ENCODE data around the gene TRIM71.
"Not testable (repeated sequence)": the region's sequence is repeated elsewhere in the genome, so short reads cannot be mapped to it uniquely, and the experiment has no call there.

TRIM71 gene

GRCh38 chr3:32781211-32781968 lies 36.4 kb upstream of the TRIM71 start:
- Histone ChIP-seq H3K27me3 (ENCODE audit: control insufficient read depth in 1 of 2, insufficient read depth in 1 of 2, low read length in 2 of 2) (peaks cover 0 to 11% of the 10 kb centered on the region in 2 experiments), H2AK5ac (ENCODE audit: low read length, severe bottlenecking) (no peak overlapping the region), H3K18ac (ENCODE audit: low read depth in 1 of 2, low read length in 2 of 2) (no peak overlapping the region), H4K91ac (ENCODE audit: low read length) (no peak overlapping the region), H3K79me1 (replicated peaks; ENCODE audit: low read length, poor library complexity, severe bottlenecking) (no peaks in the 10 kb centered on the region), H3K14ac (ENCODE audit: low read length in 2 of 2) (no peak overlapping the region), H3K4me2 (ENCODE audit: low read length, poor library complexity, severe bottlenecking) (peak overlapping the region; percentile 100), H3K4me1 (ENCODE audit: control insufficient read depth, insufficient read depth, low read depth, low read length) (peaks cover 4% of the 10 kb centered on the region), H3K23ac (ENCODE audit: low read length in 2 of 2) (peak overlapping the region in 1 of 2 experiments; percentile 59), H3K9me3 (ENCODE audit: control insufficient read depth, low read length) (no peaks in the 10 kb centered on the region), H3K27ac (ENCODE audit: low read length, poor library complexity, severe bottlenecking) (no peak overlapping the region), H4K8ac (ENCODE audit: low read length) (no peak overlapping the region), H2AFZ (ENCODE audit: low read depth, low read length) (peak overlapping the region; percentile 91), H3K36me3 (ENCODE audit: control insufficient read depth in 1 of 2, insufficient read depth in 2 of 2, low read depth in 1 of 2, low read length in 2 of 2) (no peaks in the 10 kb centered on the region), H2BK15ac (ENCODE audit: low read depth, poor library complexity, severe bottlenecking) (no peak overlapping the region), H2BK120ac (ENCODE audit: low read depth, low read length) (no peak overlapping the region), H3K9ac (ENCODE audit: low read length) (peak overlapping the region; percentile 74), H3K4ac (ENCODE audit: low read depth in 1 of 2, low read length in 2 of 2) (peak overlapping the region in 1 of 2 experiments; percentile 26), H3K4me3 (ENCODE audit: insufficient read depth in 1 of 2, low read depth in 1 of 2, low read length in 2 of 2) (peak overlapping the region; percentile 56 to 88), H2BK12ac (ENCODE audit: low read length in 2 of 2) (no peak overlapping the region), H2BK5ac (ENCODE audit: low read depth, low read length, poor library complexity, severe bottlenecking) (no peak overlapping the region)
- WGBS, result 0% methylated on average over 48 of the region's 59 CpGs
- DNase-seq, result peak; percentile 81

GRCh38 chr3:32781969-32782270 lies 35.9 kb upstream of the TRIM71 start:
- peak overlapping the region; percentile 74 for H3K9ac ChIP-seq (ENCODE audit: low read length)
- peak overlapping the region in 1 of 2 experiments; percentile 88 for H3K4me3 ChIP-seq (ENCODE audit: insufficient read depth in 1 of 2, low read depth in 1 of 2, low read length in 2 of 2)
- not testable (repeated sequence) for H2AK5ac ChIP-seq (ENCODE audit: low read length, severe bottlenecking); H3K4ac ChIP-seq (ENCODE audit: low read depth in 1 of 2, low read length in 2 of 2); H2BK15ac ChIP-seq (ENCODE audit: low read depth, poor library complexity, severe bottlenecking); H2AFZ ChIP-seq (ENCODE audit: low read depth, low read length); H3K4me2 ChIP-seq (ENCODE audit: low read length, poor library complexity, severe bottlenecking); DNase-seq; H3K18ac ChIP-seq (ENCODE audit: low read depth in 1 of 2, low read length in 2 of 2); H3K27ac ChIP-seq (ENCODE audit: low read length, poor library complexity, severe bottlenecking); H3K23ac ChIP-seq (ENCODE audit: low read length in 2 of 2); H2BK12ac ChIP-seq (ENCODE audit: low read length in 2 of 2); H3K4me1 ChIP-seq (ENCODE audit: control insufficient read depth, insufficient read depth, low read depth, low read length); H4K91ac ChIP-seq (ENCODE audit: low read length); H4K8ac ChIP-seq (ENCODE audit: low read length); H2BK120ac ChIP-seq (ENCODE audit: low read depth, low read length); H3K9me3 ChIP-seq (ENCODE audit: control insufficient read depth, low read length); H3K79me1 ChIP-seq (replicated peaks; ENCODE audit: low read length, poor library complexity, severe bottlenecking); H3K36me3 ChIP-seq (ENCODE audit: control insufficient read depth in 1 of 2, insufficient read depth in 2 of 2, low read depth in 1 of 2, low read length in 2 of 2); H2BK5ac ChIP-seq (ENCODE audit: low read depth, low read length, poor library complexity, severe bottlenecking); H3K14ac ChIP-seq (ENCODE audit: low read length in 2 of 2)
- 93% methylated on average over 9 of the region's 9 CpGs for WGBS
- H3K27me3 ChIP-seq (ENCODE audit: control insufficient read depth in 1 of 2, insufficient read depth in 1 of 2, low read length in 2 of 2), result peaks cover 0 to 11% of the 10 kb centered on the region in 2 experiments

GRCh38 chr3:32782407-32782806 lies 35.4 kb upstream of the TRIM71 start:
- H3K18ac ChIP-seq (ENCODE audit: low read depth in 1 of 2, low read length in 2 of 2), result no peak overlapping the region
- H2AFZ ChIP-seq (ENCODE audit: low read depth, low read length), result no peak overlapping the region
- no peak overlapping the region for H3K4ac ChIP-seq (ENCODE audit: low read depth in 1 of 2, low read length in 2 of 2)
- no peak overlapping the region for H3K9ac ChIP-seq (ENCODE audit: low read length)
- WGBS, result 93% methylated on average over 3 of the region's 3 CpGs
- no peak overlapping the region for H2BK5ac ChIP-seq (ENCODE audit: low read depth, low read length, poor library complexity, severe bottlenecking)
- no peaks in the 10 kb centered on the region for H3K79me1 ChIP-seq (replicated peaks; ENCODE audit: low read length, poor library complexity, severe bottlenecking)
- H2BK15ac ChIP-seq (ENCODE audit: low read depth, poor library complexity, severe bottlenecking), result no peak overlapping the region
- H2BK12ac ChIP-seq (ENCODE audit: low read length in 2 of 2), result no peak overlapping the region
- no peak overlapping the region for H3K14ac ChIP-seq (ENCODE audit: low read length in 2 of 2)
- H3K27me3 ChIP-seq (ENCODE audit: control insufficient read depth in 1 of 2, insufficient read depth in 1 of 2, low read length in 2 of 2), result peaks cover 0 to 11% of the 10 kb centered on the region in 2 experiments
- H3K23ac ChIP-seq (ENCODE audit: low read length in 2 of 2), result no peak overlapping the region
- no peak overlapping the region for H4K91ac ChIP-seq (ENCODE audit: low read length)
- no peak for DNase-seq
- no peak overlapping the region for H3K4me2 ChIP-seq (ENCODE audit: low read length, poor library complexity, severe bottlenecking)
- H2BK120ac ChIP-seq (ENCODE audit: low read depth, low read length), result no peak overlapping the region
- peaks cover 4% of the 10 kb centered on the region for H3K4me1 ChIP-seq (ENCODE audit: control insufficient read depth, insufficient read depth, low read depth, low read length)
- H3K9me3 ChIP-seq (ENCODE audit: control insufficient read depth, low read length), result no peaks in the 10 kb centered on the region
- H2AK5ac ChIP-seq (ENCODE audit: low read length, severe bottlenecking), result no peak overlapping the region
- no peaks in the 10 kb centered on the region for H3K36me3 ChIP-seq (ENCODE audit: control insufficient read depth in 1 of 2, insufficient read depth in 2 of 2, low read depth in 1 of 2, low read length in 2 of 2)
- H3K4me3 ChIP-seq (ENCODE audit: insufficient read depth in 1 of 2, low read depth in 1 of 2, low read length in 2 of 2), result no peak overlapping the region
- H3K27ac ChIP-seq (ENCODE audit: low read length, poor library complexity, severe bottlenecking), result no peak overlapping the region
- H4K8ac ChIP-seq (ENCODE audit: low read length), result no peak overlapping the region

GRCh38 chr3:32791833-32792232 lies 26.0 kb upstream of the TRIM71 start:
- Histone ChIP-seq H4K91ac (ENCODE audit: low read length) (no peak overlapping the region), H2AK5ac (ENCODE audit: low read length, severe bottlenecking) (no peak overlapping the region), H3K23ac (ENCODE audit: low read length in 2 of 2) (no peak overlapping the region), H4K8ac (ENCODE audit: low read length) (no peak overlapping the region), H2BK5ac (ENCODE audit: low read depth, low read length, poor library complexity, severe bottlenecking) (no peak overlapping the region), H3K4me3 (ENCODE audit: insufficient read depth in 1 of 2, low read depth in 1 of 2, low read length in 2 of 2) (no peak overlapping the region), H3K36me3 (ENCODE audit: control insufficient read depth in 1 of 2, insufficient read depth in 2 of 2, low read depth in 1 of 2, low read length in 2 of 2) (no peaks in the 10 kb centered on the region), H3K9ac (ENCODE audit: low read length) (no peak overlapping the region), H3K4me2 (ENCODE audit: low read length, poor library complexity, severe bottlenecking) (no peak overlapping the region), H3K4ac (ENCODE audit: low read depth in 1 of 2, low read length in 2 of 2) (no peak overlapping the region), H2BK120ac (ENCODE audit: low read depth, low read length) (no peak overlapping the region), H3K14ac (ENCODE audit: low read length in 2 of 2) (no peak overlapping the region), H2BK15ac (ENCODE audit: low read depth, poor library complexity, severe bottlenecking) (no peak overlapping the region), H2AFZ (ENCODE audit: low read depth, low read length) (no peak overlapping the region), H3K79me1 (replicated peaks; ENCODE audit: low read length, poor library complexity, severe bottlenecking) (no peaks in the 10 kb centered on the region), H3K18ac (ENCODE audit: low read depth in 1 of 2, low read length in 2 of 2) (no peak overlapping the region), H3K9me3 (ENCODE audit: control insufficient read depth, low read length) (no peaks in the 10 kb centered on the region), H3K27me3 (ENCODE audit: control insufficient read depth in 1 of 2, insufficient read depth in 1 of 2, low read length in 2 of 2) (peaks cover 5 to 14% of the 10 kb centered on the region in 2 experiments), H3K4me1 (ENCODE audit: control insufficient read depth, insufficient read depth, low read depth, low read length) (no peaks in the 10 kb centered on the region), H3K27ac (ENCODE audit: low read length, poor library complexity, severe bottlenecking) (no peak overlapping the region), H2BK12ac (ENCODE audit: low read length in 2 of 2) (no peak overlapping the region)
- DNase-seq, result no peak
- WGBS, result 54% methylated on average over 3 of the region's 3 CpGs
